Transverse colon (tissue), 4 donors: ENCODE data around the gene XRCC6. TPM values are rescaled to one million over a fixed set of nuclear protein-coding genes. Genes with fewer than 3 reads are reported as not detected.

ENCODE experiments used
- DNase-seq: peaks from one replicate; pipeline ENCODE4 v3.0.0-alpha.2; 2019
- H3K27ac ChIP-seq, 4 donors: fragments of 200-600 bp; sonication (generic); 2 replicates each; pipeline ENCODE4 v1.5.1; 2016 to 2018; ENCODE audit warnings: inconsistent platforms in 4 of 4
- H3K27me3 ChIP-seq: fragments of 200-600 bp; sonication (generic); 2 replicates; pipeline ENCODE4 v1.5.1; 2017; ENCODE audit warnings: inconsistent platforms
- H3K36me3 ChIP-seq, 4 donors: fragments of 200-600 bp; sonication (generic); 2 replicates each; pipeline ENCODE4 v1.5.1; 2017 to 2019; ENCODE audit warnings: inconsistent platforms in 4 of 4
- H3K4me1 ChIP-seq, 4 donors: fragments of 200-600 bp; sonication (generic); 2 replicates each; pipeline ENCODE4 v1.5.1; 2017 to 2020; ENCODE audit warnings: inconsistent platforms in 4 of 4
- H3K4me3 ChIP-seq, 4 donors: fragments of 200-600 bp; sonication (generic); 1 replicate in 1 of 4; 2 replicates in 3 of 4; pipeline versions ENCODE4 v1.5.1 to v1.6.1; 2017 to 2019; ENCODE audit warnings: inconsistent platforms in 4 of 4
- H3K9me3 ChIP-seq, 2 donors: fragments of 200-600 bp; sonication (generic); 2 replicates each; pipeline ENCODE4 v1.5.1; 2017 to 2019; ENCODE audit warnings: inconsistent platforms in 2 of 2
- CTCF ChIP-seq, 5 experiments: fragments of 200-600 bp in 3 of 5; fragments of 450-650 bp in 2 of 5; sonication (generic) in 3 of 5; IDR thresholded peaks; 1 replicate in 2 of 5; 2 replicates in 3 of 5; pipeline ENCODE4 v1.5.1; 2016 to 2017; ENCODE audit warnings: antibody characterized with exemption in 5 of 5, inconsistent platforms in 3 of 5, mild to moderate bottlenecking in 2 of 5, moderate library complexity in 1 of 5
- EP300 ChIP-seq: sonication (generic); formaldehyde crosslinking; IDR thresholded peaks from one replicate; pipeline ENCODE4 v1.6.1; 2017; ENCODE audit warnings: antibody characterized with exemption, low read depth
- POLR2A ChIP-seq: fragments of 450-650 bp; IDR thresholded peaks from one replicate; pipeline ENCODE4 v1.6.1; 2016; ENCODE audit warnings: antibody characterized with exemption, mild to moderate bottlenecking, moderate library complexity
- POLR2AphosphoS5 ChIP-seq, 3 donors: sonication (generic); formaldehyde crosslinking; IDR thresholded peaks; one replicate each; pipeline ENCODE4 v1.6.1; 2016; ENCODE audit warnings: antibody characterized with exemption in 3 of 3
- WGBS, 2 donors: methylation state at CpG; one replicate each; pipeline ENCODE4 v1.1.5; 2018; ENCODE audit warnings: low coverage in 1 of 2; 5-methylcytosine and 5-hydroxymethylcytosine counted together
- in situ Hi-C, 4 donors: fragments of 200-750 bp; cut with MboI; loops; one replicate each; pipeline versions ENCODE4 v1.15.0 to v1.15.1; 2017; ENCODE audit warnings: low sequenced_read_pairs in 3 of 4, low pct_ligation_motif_present in 1 of 4, low pct_unique_long_range_greater_than_20kb in 1 of 4
- intact Hi-C: fragments of 100-400 bp; cut with DNase I; formaldehyde crosslinking; loops from one replicate; pipeline ENCODE4 v1.15.1; 2023; ENCODE audit warnings: low total_unique reads
- total RNA-seq, 4 donors: library from RNA; depleted of rRNA; stranded (reverse); fragments of >200 nt; gene quantifications; one replicate each; pipeline ENCODE4 v1.1.0, GENCODE V29; 2016

Gene XRCC6
- total RNA-seq, 4 donors from 2014 or later = 56.5 to 145 (median 126) TPM

- intact Hi-C loops = no loop called here
These were observed 22.0 kb upstream of the XRCC6 start for GRCh38 chr22:41598891-41599635.

GRCh38 chr22:41600976-41601375 lies 20.1 kb upstream of the XRCC6 start:
- Histone ChIP-seq H3K4me1 (peaks cover 0 to 8% (median 0%) of the 10 kb centered on the region in 4 donors), H3K4me3 (no peak overlapping the region), H3K36me3 (peaks cover 0 to 18% (median 0%) of the 10 kb centered on the region in 4 donors), H3K27ac (no peak overlapping the region), H3K27me3 (no peaks in the 10 kb centered on the region), H3K9me3 (no peaks in the 10 kb centered on the region)
- in situ Hi-C loops (no loop called here), intact Hi-C loops (no loop called here)
- DNase-seq = no peak
- TF ChIP-seq POLR2AphosphoS5 (IDR thresholded peaks at IDR 0.05) = no peak
- TF ChIP-seq CTCF (IDR thresholded peaks at IDR 0.05) = no peak
- WGBS, 2 donors = 90% methylated on average over 8 of the region's 8 CpGs; no CpG with 5 or more reads in 1 of the 2 donors

More at GRCh38 chr22:41598891-41599635, 22.0 kb upstream of the XRCC6 start:
- H3K4me3 ChIP-seq = no peak overlapping the region
- H3K27me3 ChIP-seq = no peaks in the 10 kb centered on the region
- H3K36me3 ChIP-seq = peaks cover 0 to 4% (median 0%) of the 10 kb centered on the region in 4 donors
- in situ Hi-C loops = no loop called here
- DNase-seq = no peak
- TF ChIP-seq POLR2A (no peak), CTCF (IDR thresholded peaks at IDR 0.05) (no peak), POLR2AphosphoS5 (IDR thresholded peaks at IDR 0.05) (no peak), EP300 (no peak)
- peaks cover 0 to 8% (median 0%) of the 10 kb centered on the region in 4 donors for H3K4me1 ChIP-seq
- no peak overlapping the region for H3K27ac ChIP-seq
- H3K9me3 ChIP-seq = no peaks in the 10 kb centered on the region
- WGBS, 2 donors = 80 to 87% methylated on average over 2 to 8 of the region's 8 CpGs

- WGBS, 2 donors = 72 to 78% methylated on average over 4 of the region's 4 CpGs
These were observed 17.2 kb upstream of the XRCC6 start for GRCh38 chr22:41603873-41604332.

GRCh38 chr22:41608386-41608785 lies 12.7 kb upstream of the XRCC6 start:
- H3K27me3 ChIP-seq = no peaks in the 10 kb centered on the region
- intact Hi-C loops = no loop called here
- no peak for TF ChIP-seq POLR2A
- TF ChIP-seq CTCF (IDR thresholded peaks at IDR 0.05) = no peak
- no peak overlapping the region for H3K4me3 ChIP-seq
- peaks cover 0 to 19% (median 2%) of the 10 kb centered on the region in 4 donors for H3K36me3 ChIP-seq
- no peaks in the 10 kb centered on the region for H3K4me1 ChIP-seq
- in situ Hi-C loops = no loop called here
- WGBS, 2 donors = 94 to 97% methylated on average over 3 of the region's 3 CpGs
- no peak overlapping the region for H3K27ac ChIP-seq
- DNase-seq = no peak
- H3K9me3 ChIP-seq = no peaks in the 10 kb centered on the region

More at GRCh38 chr22:41603873-41604332, 17.2 kb upstream of the XRCC6 start:
- TF ChIP-seq CTCF (IDR thresholded peaks at IDR 0.05) = no peak
- TF ChIP-seq POLR2A = no peak
- TF ChIP-seq POLR2AphosphoS5 (IDR thresholded peaks at IDR 0.05) = no peak
- TF ChIP-seq EP300 = no peak
- peaks cover 0 to 23% (median 2%) of the 10 kb centered on the region in 4 donors for H3K36me3 ChIP-seq
- DNase-seq = no peak
- H3K4me1 ChIP-seq = no peaks in the 10 kb centered on the region
- no peak overlapping the region for H3K4me3 ChIP-seq
- no peak overlapping the region for H3K27ac ChIP-seq
- in situ Hi-C loops (no loop called here), intact Hi-C loops (no loop called here)
- no peaks in the 10 kb centered on the region for H3K9me3 ChIP-seq
- no peaks in the 10 kb centered on the region for H3K27me3 ChIP-seq
